IMR-90 (cell line): ENCODE results near the gene CALHM1. TPM values are rescaled to one million over a fixed set of nuclear protein-coding genes. Genes with fewer than 3 reads are reported as not detected.

ENCODE experiments used
- ATAC-seq: fragments of 200-7000 bp; cut with Tn5 transposase; 2 replicates; pipeline ENCODE4 v1.9.1; 2020; ENCODE audit warnings: low read depth, mild to moderate bottlenecking, moderate library complexity
- BruUV-seq: library from RNA; stranded (reverse); fragments of 400-500 nt; replicated peaks from 2 replicates; lab custom pipeline; 2021; lab: Mats Ljungman, UMichigan
- CTCF ChIA-PET: fragments of 300-600 bp; formaldehyde crosslinking; extraction: SDS; loops from one replicate; lab custom pipeline; 2021; ENCODE audit warnings: antibody characterized with exemption; lab: Yijun Ruan, JAX
- POLR2A ChIA-PET: fragments of 300-600 bp; sonication (Branson Sonifier 250); formaldehyde crosslinking; loops from one replicate; lab custom pipeline; 2022; ENCODE audit warnings: antibody characterized with exemption; ENCODE audit not compliant: unreplicated experiment; lab: Charles Lee
- DNase-seq: peaks from one replicate; pipeline ENCODE4 v3.0.0; 2013
- H2AFZ ChIP-seq: replicated peaks from 2 replicates; pipeline ENCODE3; 2013; ENCODE audit warnings: low read length, mild to moderate bottlenecking; ENCODE audit not compliant: poor library complexity
- H2AK5ac ChIP-seq: 2 replicates; pipeline ENCODE4 v1.6.1; 2013; ENCODE audit warnings: low read depth, low read length, inconsistent platforms
- H2AK9ac ChIP-seq: replicated peaks from 2 replicates; pipeline ENCODE3; 2013; ENCODE audit warnings: mild to moderate bottlenecking, low read depth, low read length, moderate library complexity; ENCODE audit not compliant: poor library complexity
- H2BK120ac ChIP-seq: 2 replicates; pipeline ENCODE4 v1.6.1; 2013; ENCODE audit warnings: low read depth, low read length, inconsistent platforms
- H2BK15ac ChIP-seq: 3 replicates; pipeline ENCODE4 v1.6.1; 2013; ENCODE audit warnings: low read depth, low read length, inconsistent platforms
- H2BK20ac ChIP-seq: 2 replicates; pipeline ENCODE4 v1.6.1; 2013; ENCODE audit warnings: low read depth, mild to moderate bottlenecking, inconsistent platforms, low read length, moderate library complexity
- H2BK5ac ChIP-seq: 2 replicates; pipeline ENCODE4 v1.6.1; 2013; ENCODE audit warnings: mild to moderate bottlenecking, low read depth, low read length, inconsistent platforms; ENCODE audit not compliant: poor library complexity, severe bottlenecking
- H3K14ac ChIP-seq: replicated peaks from 2 replicates; pipeline ENCODE4 v1.6.1; 2013; ENCODE audit warnings: low read depth, low read length, inconsistent platforms
- H3K18ac ChIP-seq: 2 replicates; pipeline ENCODE4 v1.6.1; 2013; ENCODE audit warnings: low read depth, low read length, control low read depth
- H3K23ac ChIP-seq: 2 replicates; pipeline ENCODE4 v1.6.1; 2013; ENCODE audit warnings: low read depth, low read length, inconsistent platforms
- H3K27ac ChIP-seq: 2 replicates; pipeline ENCODE4 v1.5.1; 2013; ENCODE audit warnings: mild to moderate bottlenecking, control low read depth, low read length; ENCODE audit not compliant: insufficient read depth
- H3K27me3 ChIP-seq: 2 replicates; pipeline ENCODE4 v1.6.1; 2013; ENCODE audit warnings: low read length; ENCODE audit not compliant: control insufficient read depth, insufficient read depth
- H3K36me3 ChIP-seq: 2 replicates; pipeline ENCODE4 v1.6.1; 2013; ENCODE audit warnings: low read length, mixed read lengths; ENCODE audit not compliant: control insufficient read depth, insufficient read depth
- H3K4ac ChIP-seq: 2 replicates; pipeline ENCODE4 v1.6.1; 2013; ENCODE audit warnings: low read depth, low read length, inconsistent platforms
- H3K4me1 ChIP-seq: 2 replicates; pipeline ENCODE4 v1.6.1; 2013; ENCODE audit warnings: low read length, mixed read lengths; ENCODE audit not compliant: control insufficient read depth, insufficient read depth
- H3K4me2 ChIP-seq: 2 replicates; pipeline ENCODE4 v1.6.1; 2013; ENCODE audit warnings: low read depth, mild to moderate bottlenecking, control low read depth, low read length, moderate library complexity
- H3K4me3 ChIP-seq: 2 replicates; pipeline ENCODE4 v1.5.1; 2013; ENCODE audit warnings: low read depth, mild to moderate bottlenecking, control low read depth, low read length, moderate library complexity; ENCODE audit not compliant: insufficient read depth
- H3K56ac ChIP-seq: 2 replicates; pipeline ENCODE4 v1.6.1; 2013; ENCODE audit warnings: low read length, inconsistent platforms; ENCODE audit not compliant: insufficient read depth; ENCODE audit errors: extremely low read depth
- H3K79me1 ChIP-seq, 2 experiments: 2 replicates each; pipeline ENCODE4 v1.6.1; 2013; ENCODE audit warnings: low read length in 2 of 2, inconsistent platforms in 1 of 2, low read depth in 1 of 2
- H3K9ac ChIP-seq: 2 replicates; pipeline ENCODE4 v1.6.1; 2013; ENCODE audit warnings: low read depth, low read length, control low read depth
- H3K9me1 ChIP-seq: 2 replicates; pipeline ENCODE4 v1.6.1; 2013; ENCODE audit warnings: low read length, inconsistent platforms; ENCODE audit not compliant: insufficient read depth
- H3K9me3 ChIP-seq: 2 replicates; pipeline ENCODE4 v1.6.1; 2013; ENCODE audit warnings: low read length; ENCODE audit not compliant: control insufficient read depth, insufficient read depth
- H4K20me1 ChIP-seq: 2 replicates; pipeline ENCODE4 v1.6.1; 2013; ENCODE audit warnings: low read length, inconsistent platforms; ENCODE audit not compliant: insufficient read depth
- H4K5ac ChIP-seq: 2 replicates; pipeline ENCODE4 v1.6.1; 2013; ENCODE audit warnings: mild to moderate bottlenecking, low read depth, low read length, control low read depth
- H4K8ac ChIP-seq, 2 experiments: 2 replicates each; pipeline ENCODE4 v1.6.1; 2013; ENCODE audit warnings: low read depth in 2 of 2, low read length in 2 of 2, control low read depth in 1 of 2, inconsistent platforms in 1 of 2
- H4K91ac ChIP-seq: 2 replicates; pipeline ENCODE4 v1.6.1; 2013; ENCODE audit warnings: low read depth, low read length, inconsistent platforms; ENCODE audit not compliant: insufficient read depth
- BHLHE40 ChIP-seq: fragments of 150-350 bp; IDR thresholded peaks from 2 replicates; pipeline ENCODE4 v1.6.1; 2016; ENCODE audit warnings: mild to moderate bottlenecking, low read depth, low read length
- CHD1 ChIP-seq: IDR thresholded peaks from 2 replicates; pipeline ENCODE4 v1.6.1; 2012; ENCODE audit warnings: low read depth, low read length, improper control_type of control experiment
- FOS ChIP-seq: fragments of 150-350 bp; IDR thresholded peaks from 2 replicates; pipeline ENCODE4 v1.6.1; 2016; ENCODE audit warnings: low read depth, low read length
- MAFK ChIP-seq: IDR thresholded peaks from 2 replicates; pipeline ENCODE4 v1.6.1; 2012; ENCODE audit warnings: low read depth, low read length, improper control_type of control experiment
- MAZ ChIP-seq: IDR thresholded peaks from 2 replicates; pipeline ENCODE4 v1.6.1; 2012; ENCODE audit warnings: low read depth, mild to moderate bottlenecking, low read length, improper control_type of control experiment, moderate library complexity, borderline replicate concordance
- MXI1 ChIP-seq: IDR thresholded peaks from 2 replicates; pipeline ENCODE4 v1.6.1; 2012; ENCODE audit warnings: low read depth, mild to moderate bottlenecking, low read length, moderate library complexity, borderline replicate concordance
- NFE2L2 ChIP-seq: fragments of 150-350 bp; IDR thresholded peaks from 2 replicates; pipeline ENCODE4 v1.6.1; 2016; ENCODE audit warnings: low read depth, mild to moderate bottlenecking, low read length
- RAD21 ChIP-seq: IDR thresholded peaks from 2 replicates; pipeline ENCODE4 v1.6.1; 2012; ENCODE audit warnings: low read length, improper control_type of control experiment
- RCOR1 ChIP-seq: IDR thresholded peaks from 2 replicates; pipeline ENCODE4 v1.6.1; 2012; ENCODE audit warnings: mild to moderate bottlenecking, low read length, improper control_type of control experiment; ENCODE audit not compliant: insufficient replicate concordance
- RFX5 ChIP-seq: IDR thresholded peaks from 2 replicates; pipeline ENCODE4 v1.8.0; 2012; ENCODE audit warnings: low read depth, mild to moderate bottlenecking, low read length, moderate library complexity
- SMC3 ChIP-seq: fragments of 150-350 bp; IDR thresholded peaks from 2 replicates; pipeline ENCODE4 v1.6.1; 2016; ENCODE audit warnings: low read depth, mild to moderate bottlenecking, antibody characterized with exemption, low read length, moderate library complexity
- USF2 ChIP-seq: fragments of 150-350 bp; IDR thresholded peaks from 2 replicates; pipeline ENCODE4 v1.6.1; 2017; ENCODE audit warnings: mild to moderate bottlenecking, antibody characterized with exemption, low read length, low read depth
- WGBS, 2 experiments: methylation state at CpG; one replicate each; pipeline versions ENCODE4 v1.1.5 to v1.1.7; 2013; ENCODE audit warnings: missing lambda C conversion rate in 2 of 2; ENCODE audit not compliant: insufficient read length in 1 of 2; ENCODE audit errors: extremely low coverage in 2 of 2; 5-methylcytosine and 5-hydroxymethylcytosine counted together
- dilution Hi-C: fragments of 300-500 bp; cut with HindIII; formaldehyde crosslinking; loops from one replicate; pipeline ENCODE4 v1.14.3; 2018; ENCODE audit warnings: low sequenced_read_pairs; ENCODE audit not compliant: unreplicated experiment
- in situ Hi-C: fragments of 300-500 bp; cut with MboI; formaldehyde crosslinking; loops from 3 replicates; pipeline ENCODE4 v1.14.3; 2019; ENCODE audit warnings: low sequenced_read_pairs, inconsistent platforms, mixed read lengths
- intact Hi-C: fragments of 100-400 bp; cut with micrococcal nuclease; formaldehyde crosslinking; loops from 2 replicates; pipeline ENCODE4 v1.10.0; 2022
- polyA plus RNA-seq, 3 experiments: library from polyadenylated mRNA; depleted of rRNA; stranded (reverse); fragments of >200 nt; gene quantifications; 2 replicates each; pipeline ENCODE4 v1.2.3, GENCODE V29; 2012; ENCODE audit warnings: low replicate concordance in 1 of 3
- total RNA-seq: library from RNA; depleted of rRNA; stranded (reverse); fragments of >200 nt; gene quantifications from 2 replicates; pipeline ENCODE4 v1.2.3, GENCODE V29; 2012
- TF ChIP-seq, protein P1 (sequence below): fragments of 150-350 bp; IDR thresholded peaks from 2 replicates; pipeline ENCODE4 v1.6.1; 2016; ENCODE audit warnings: low read depth, mild to moderate bottlenecking, low read length, moderate library complexity, borderline replicate concordance

The CALHM1 gene
- total and polyA plus RNA-seq, 2 of the 4 experiments (the other 2 are of a cell fraction): not detected

DNA sequence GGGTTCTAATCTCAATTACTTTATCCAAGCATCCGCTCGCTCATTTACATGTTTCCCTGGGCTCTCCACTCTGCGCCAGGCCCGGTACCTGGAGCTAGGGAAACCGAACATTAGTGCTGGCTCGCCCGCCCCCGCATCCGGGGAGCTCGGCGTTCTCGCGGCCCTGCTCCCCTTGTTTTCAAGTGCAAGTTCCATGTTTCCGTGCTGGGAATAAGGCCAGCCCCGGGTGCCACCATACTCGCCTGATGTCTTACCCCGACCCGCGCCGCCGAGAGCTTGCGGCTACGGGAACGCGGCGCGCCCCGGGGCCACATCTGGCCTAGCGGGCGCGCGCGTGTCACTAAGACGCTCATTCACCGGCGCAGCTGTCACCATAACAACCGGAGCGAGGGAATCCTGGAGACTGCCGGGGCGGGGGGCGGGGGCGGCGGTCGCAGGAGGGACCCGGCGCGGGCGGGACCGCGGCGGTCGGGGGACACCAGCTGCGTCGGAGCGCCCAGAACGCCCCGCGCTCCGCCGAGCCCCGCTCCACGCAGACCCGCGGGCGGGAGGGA lies 34.7 kb upstream of the CALHM1 start, which contains the start of gene NEURL1:
TSS of gene NEURL1 (plus strand) at position 344 of the 554 bp plus-strand sequence. CDS start 683 bp downstream, outside the sequence.
- ChIA-PET CTCF (no interaction called here), POLR2A (interaction anchor here (0.7 kb wide), 1 partner anchor 505 kb away, joined by 4 read pairs; no protein-coding TSS in a partner anchor)
- no peak for TF ChIP-seq MXI1
- no peak for TF ChIP-seq USF2
- no peak for TF ChIP-seq BHLHE40
- TF ChIP-seq NFE2L2: no peak
- no peak for TF ChIP-seq RAD21
- TF ChIP-seq RCOR1: no peak
- no peak for TF ChIP-seq MAZ
- TF ChIP-seq MAFK: no peak
- no peak for TF ChIP-seq FOS
- no peak for TF ChIP-seq SMC3
- no peak for TF ChIP-seq RFX5
- TF ChIP-seq, protein P1, sequence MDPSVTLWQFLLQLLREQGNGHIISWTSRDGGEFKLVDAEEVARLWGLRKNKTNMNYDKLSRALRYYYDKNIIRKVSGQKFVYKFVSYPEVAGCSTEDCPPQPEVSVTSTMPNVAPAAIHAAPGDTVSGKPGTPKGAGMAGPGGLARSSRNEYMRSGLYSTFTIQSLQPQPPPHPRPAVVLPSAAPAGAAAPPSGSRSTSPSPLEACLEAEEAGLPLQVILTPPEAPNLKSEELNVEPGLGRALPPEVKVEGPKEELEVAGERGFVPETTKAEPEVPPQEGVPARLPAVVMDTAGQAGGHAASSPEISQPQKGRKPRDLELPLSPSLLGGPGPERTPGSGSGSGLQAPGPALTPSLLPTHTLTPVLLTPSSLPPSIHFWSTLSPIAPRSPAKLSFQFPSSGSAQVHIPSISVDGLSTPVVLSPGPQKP: no peak
- TF ChIP-seq CHD1: no peak

More for the DNA sequence above, 34.7 kb upstream of the CALHM1 start, which contains the start of gene NEURL1:
- Histone ChIP-seq H2BK5ac (no peak within 1 kb of the TSS), H3K9me1 (peaks cover 9% of the 10 kb centered on the region; the same call in 1 of the 2 replicates), H3K9ac (no peak within 1 kb of the TSS), H3K23ac (0 out of 2 replicates have a peak within 1 kb of the TSS, but pooled peaks have one; percentile 69), H2AFZ (peak within 1 kb of the TSS; percentile 74), H3K4me2 (peak within 1 kb of the TSS; percentile 65), H3K14ac (peak within 1 kb of the TSS; percentile 25; the same call in 1 of the 2 replicates), H4K8ac (no peak within 1 kb of the TSS), H3K27me3 (peaks cover 61% of the 10 kb centered on the region), H3K4ac (peak within 1 kb of the TSS; percentile 18), H3K9me3 (no peaks in the 10 kb centered on the region), H3K56ac (no peak within 1 kb of the TSS), H3K4me1 (peaks cover 19% of the 10 kb centered on the region), H2BK15ac (no peak within 1 kb of the TSS; the same call in 2 of the 3 replicates), H2BK120ac (0 out of 2 replicates have a peak within 1 kb of the TSS, but pooled peaks have one; percentile 3), H4K91ac (no peak within 1 kb of the TSS), H2AK9ac (peak within 1 kb of the TSS; percentile 18), H3K27ac (no peak within 1 kb of the TSS), H3K36me3 (no peaks in the 10 kb centered on the region), H4K20me1 (peaks cover 16% of the 10 kb centered on the region; the same call in 1 of the 2 replicates), H3K4me3 (peak within 1 kb of the TSS; percentile 35), H2BK20ac (no peak within 1 kb of the TSS), H2AK5ac (no peak within 1 kb of the TSS), H3K18ac (no peak within 1 kb of the TSS), H4K5ac (no peak within 1 kb of the TSS), H3K79me1 (no peaks in the 10 kb centered on the region)
- ATAC-seq: peak; percentile 4
- in situ Hi-C loops (loop anchor here (10.0 kb wide), 1 partner anchor 191 kb away; no protein-coding TSS in a partner anchor), intact Hi-C loops (no loop called here), dilution Hi-C loops (no loop called here)
- WGBS, 2 experiments: 14% methylated on average over 15 of the region's 65 CpGs; no CpG with 5 or more reads in 1 of the 2 experiments
- BruUV-seq: no TSS peak
- DNase-seq: no peak
